Ishikawa (cell line): ENCODE results near the gene ANKS6.
A peak's percentile ranks its signal among the peaks of the same experiment; 100 is the strongest.

ENCODE experiments used
- CEBPB ChIP-seq: IDR thresholded peaks from 2 replicates; pipeline ENCODE4 v1.6.1; 2012
- CREB1 ChIP-seq: IDR thresholded peaks from 2 replicates; pipeline ENCODE4 v1.6.1; 2012; ENCODE audit warnings: low read depth
- EGR1 ChIP-seq: IDR thresholded peaks from 2 replicates; pipeline ENCODE4 v1.6.1; 2012
- EP300 ChIP-seq: IDR thresholded peaks from 2 replicates; pipeline ENCODE4 v1.6.1; 2012; ENCODE audit warnings: borderline replicate concordance
- FOXM1 ChIP-seq: IDR thresholded peaks from 2 replicates; pipeline ENCODE4 v1.6.1; 2012; ENCODE audit warnings: low read depth, borderline replicate concordance
- NFIC ChIP-seq: IDR thresholded peaks from 2 replicates; pipeline ENCODE4 v1.6.1; 2012
- RAD21 ChIP-seq: IDR thresholded peaks from 2 replicates; pipeline ENCODE4 v1.6.1; 2012; ENCODE audit warnings: low read depth
- TAF1 ChIP-seq: IDR thresholded peaks from 2 replicates; pipeline ENCODE4 v1.6.1; 2012; ENCODE audit warnings: low read depth, mild to moderate bottlenecking
- TCF12 ChIP-seq: IDR thresholded peaks from 2 replicates; pipeline ENCODE4 v1.6.1; 2012; ENCODE audit warnings: low read depth
- TEAD4 ChIP-seq: IDR thresholded peaks from 2 replicates; pipeline ENCODE4 v1.6.1; 2012
- YY1 ChIP-seq: IDR thresholded peaks from 2 replicates; pipeline ENCODE4 v1.6.1; 2012; ENCODE audit warnings: low read depth
- ZBTB7A ChIP-seq: IDR thresholded peaks from 2 replicates; pipeline ENCODE4 v1.6.1; 2012; ENCODE audit warnings: low read depth
- TF ChIP-seq, protein P1 (sequence below): IDR thresholded peaks from 2 replicates; pipeline ENCODE4 v1.6.1; 2012
- TF ChIP-seq, protein P2 (sequence below): IDR thresholded peaks from 2 replicates; pipeline ENCODE4 v1.6.1; 2012
- TF ChIP-seq, protein P3 (sequence below): IDR thresholded peaks from 2 replicates; pipeline ENCODE4 v1.6.1; 2012; ENCODE audit warnings: low read depth, mild to moderate bottlenecking

Gene ANKS6

DNA sequence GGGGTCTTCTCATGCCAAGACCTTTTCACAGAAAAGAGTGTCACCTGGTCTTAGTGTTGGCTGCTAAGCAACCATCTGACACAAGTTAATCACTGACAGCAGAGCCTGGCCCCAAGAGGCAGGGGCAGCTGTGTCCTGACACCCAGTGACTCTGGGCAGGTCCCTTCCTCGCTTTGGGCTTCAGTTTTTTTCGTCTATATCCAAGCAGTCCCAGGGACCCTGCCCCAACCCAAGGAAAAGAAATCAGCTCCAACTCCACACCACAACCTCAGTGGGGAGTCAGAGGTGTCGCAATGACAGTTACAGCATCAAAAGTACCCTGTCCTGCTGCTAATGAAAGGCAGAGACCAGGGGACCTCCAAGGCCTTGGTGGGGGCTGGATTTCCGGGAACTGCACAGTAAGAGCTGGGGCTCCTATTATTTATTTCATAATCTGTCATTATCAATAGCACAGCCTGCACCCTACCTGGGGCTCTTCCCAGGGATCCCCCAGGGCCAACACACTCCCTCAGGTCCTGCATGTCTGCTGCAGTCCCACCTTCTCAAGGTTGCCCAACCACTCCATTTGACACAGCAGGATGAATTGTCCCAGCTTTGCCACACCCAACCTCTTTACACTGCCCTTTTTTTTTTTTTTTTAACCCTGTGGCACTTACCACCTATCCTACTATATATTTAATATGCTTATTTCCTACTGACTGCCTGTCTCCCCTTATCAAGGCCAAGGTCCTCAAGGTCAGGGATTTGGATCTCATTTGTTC is 9.4 kb downstream of the ANKS6 start:
- TF ChIP-seq, protein P1, sequence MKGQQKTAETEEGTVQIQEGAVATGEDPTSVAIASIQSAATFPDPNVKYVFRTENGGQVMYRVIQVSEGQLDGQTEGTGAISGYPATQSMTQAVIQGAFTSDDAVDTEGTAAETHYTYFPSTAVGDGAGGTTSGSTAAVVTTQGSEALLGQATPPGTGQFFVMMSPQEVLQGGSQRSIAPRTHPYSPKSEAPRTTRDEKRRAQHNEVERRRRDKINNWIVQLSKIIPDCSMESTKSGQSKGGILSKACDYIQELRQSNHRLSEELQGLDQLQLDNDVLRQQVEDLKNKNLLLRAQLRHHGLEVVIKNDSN: no peak
- TF ChIP-seq EP300 (no peak), ZBTB7A (no peak), TAF1 (no peak), CEBPB (no peak), YY1 (no peak), TEAD4 (no peak), RAD21 (no peak), TCF12 (no peak), NFIC (no peak), EGR1 (no peak), FOXM1 (no peak), CREB1 (no peak)
- TF ChIP-seq, protein P2, sequence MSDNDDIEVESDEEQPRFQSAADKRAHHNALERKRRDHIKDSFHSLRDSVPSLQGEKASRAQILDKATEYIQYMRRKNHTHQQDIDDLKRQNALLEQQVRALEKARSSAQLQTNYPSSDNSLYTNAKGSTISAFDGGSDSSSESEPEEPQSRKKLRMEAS: no peak
- TF ChIP-seq, protein P3, sequence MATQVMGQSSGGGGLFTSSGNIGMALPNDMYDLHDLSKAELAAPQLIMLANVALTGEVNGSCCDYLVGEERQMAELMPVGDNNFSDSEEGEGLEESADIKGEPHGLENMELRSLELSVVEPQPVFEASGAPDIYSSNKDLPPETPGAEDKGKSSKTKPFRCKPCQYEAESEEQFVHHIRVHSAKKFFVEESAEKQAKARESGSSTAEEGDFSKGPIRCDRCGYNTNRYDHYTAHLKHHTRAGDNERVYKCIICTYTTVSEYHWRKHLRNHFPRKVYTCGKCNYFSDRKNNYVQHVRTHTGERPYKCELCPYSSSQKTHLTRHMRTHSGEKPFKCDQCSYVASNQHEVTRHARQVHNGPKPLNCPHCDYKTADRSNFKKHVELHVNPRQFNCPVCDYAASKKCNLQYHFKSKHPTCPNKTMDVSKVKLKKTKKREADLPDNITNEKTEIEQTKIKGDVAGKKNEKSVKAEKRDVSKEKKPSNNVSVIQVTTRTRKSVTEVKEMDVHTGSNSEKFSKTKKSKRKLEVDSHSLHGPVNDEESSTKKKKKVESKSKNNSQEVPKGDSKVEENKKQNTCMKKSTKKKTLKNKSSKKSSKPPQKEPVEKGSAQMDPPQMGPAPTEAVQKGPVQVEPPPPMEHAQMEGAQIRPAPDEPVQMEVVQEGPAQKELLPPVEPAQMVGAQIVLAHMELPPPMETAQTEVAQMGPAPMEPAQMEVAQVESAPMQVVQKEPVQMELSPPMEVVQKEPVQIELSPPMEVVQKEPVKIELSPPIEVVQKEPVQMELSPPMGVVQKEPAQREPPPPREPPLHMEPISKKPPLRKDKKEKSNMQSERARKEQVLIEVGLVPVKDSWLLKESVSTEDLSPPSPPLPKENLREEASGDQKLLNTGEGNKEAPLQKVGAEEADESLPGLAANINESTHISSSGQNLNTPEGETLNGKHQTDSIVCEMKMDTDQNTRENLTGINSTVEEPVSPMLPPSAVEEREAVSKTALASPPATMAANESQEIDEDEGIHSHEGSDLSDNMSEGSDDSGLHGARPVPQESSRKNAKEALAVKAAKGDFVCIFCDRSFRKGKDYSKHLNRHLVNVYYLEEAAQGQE: no peak

DNA sequence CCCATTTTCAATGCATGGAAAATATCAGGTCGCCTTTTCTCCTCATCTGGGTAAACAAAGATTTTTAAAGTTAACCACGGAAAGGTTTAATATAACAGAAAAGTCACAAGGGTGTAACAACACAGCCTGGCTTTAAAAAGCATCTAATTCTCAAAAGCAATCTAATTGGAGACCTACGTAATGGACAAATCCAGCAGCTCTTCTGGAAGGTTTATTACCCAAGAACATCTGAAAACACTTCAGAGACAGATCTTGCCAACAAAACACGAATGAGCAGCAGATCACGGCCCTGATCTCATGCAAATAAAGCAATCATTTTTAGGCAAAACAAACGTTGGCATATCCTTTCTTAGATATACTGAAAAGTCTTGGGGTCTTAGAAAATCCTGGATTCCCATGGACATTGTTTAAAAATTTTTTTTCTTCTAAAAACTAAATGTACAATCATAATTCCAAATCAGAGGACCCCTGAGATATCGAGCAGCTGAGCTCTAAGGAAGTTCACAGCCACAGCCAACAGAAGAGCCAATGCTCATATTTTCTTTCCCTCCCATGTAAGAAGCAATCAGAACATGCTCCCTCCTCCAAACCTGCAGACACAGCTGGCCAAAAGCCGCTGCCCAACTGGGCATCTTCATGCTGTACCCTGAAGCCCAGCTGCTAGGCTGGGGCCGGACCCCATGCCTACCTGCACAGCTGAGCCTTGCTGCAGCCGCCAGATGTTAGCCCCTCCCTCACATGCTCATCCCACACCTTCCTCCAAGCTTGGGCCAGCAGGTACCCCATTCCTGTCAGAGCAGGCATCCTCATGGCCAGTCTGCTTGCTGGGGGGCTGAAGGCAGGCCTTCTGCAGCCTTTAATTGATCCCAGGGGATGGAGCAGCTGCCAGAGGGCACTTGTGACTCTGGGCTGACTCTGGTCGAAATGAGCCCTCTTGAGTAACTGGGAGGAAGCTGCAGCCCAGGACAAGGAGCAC is 11.2 kb downstream of the ANKS6 start:
- no peak for TF ChIP-seq FOXM1
- no peak for TF ChIP-seq YY1
- no peak for TF ChIP-seq CREB1
- no peak for TF ChIP-seq ZBTB7A
- TF ChIP-seq, protein P3: no peak
- TF ChIP-seq TEAD4: no peak
- TF ChIP-seq CEBPB: no peak
- TF ChIP-seq RAD21: no peak
- no peak for TF ChIP-seq TCF12
- no peak for TF ChIP-seq TAF1

DNA sequence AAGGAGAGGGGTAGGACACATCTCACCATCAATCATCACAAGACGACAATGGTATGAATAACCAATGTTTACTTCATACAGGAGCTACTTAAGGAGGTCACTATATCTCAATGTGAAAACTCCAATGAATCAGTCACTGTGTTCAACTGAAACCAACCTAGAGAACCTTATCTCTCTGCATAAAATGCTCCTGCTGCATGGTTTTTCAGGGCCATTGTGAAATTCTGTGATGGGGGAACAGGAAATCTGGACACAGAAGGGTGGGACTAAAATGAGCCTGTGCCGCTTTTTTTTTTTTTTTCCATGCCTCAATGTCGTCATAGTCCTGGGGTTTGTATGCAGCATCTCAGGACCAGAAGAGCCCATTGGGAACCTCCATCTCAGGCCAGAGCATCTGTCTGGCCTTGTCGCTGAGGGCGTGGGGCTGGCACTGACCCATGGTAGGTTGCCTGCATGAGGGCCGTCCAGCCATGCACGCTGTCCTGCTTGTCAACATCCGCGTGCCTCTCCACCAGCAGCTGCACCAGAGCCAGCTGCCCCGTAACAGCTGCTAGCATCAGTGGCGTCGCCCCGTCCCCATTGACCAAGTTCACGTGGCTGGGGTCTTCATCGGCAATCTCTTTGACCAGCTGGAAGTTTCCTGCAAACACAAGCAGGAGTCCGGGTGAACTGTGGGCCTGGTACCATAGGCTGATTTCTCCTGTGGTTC is 12.7 kb downstream of the ANKS6 start:
- no peak for TF ChIP-seq TAF1
- no peak for TF ChIP-seq NFIC
- no peak for TF ChIP-seq TCF12

DNA sequence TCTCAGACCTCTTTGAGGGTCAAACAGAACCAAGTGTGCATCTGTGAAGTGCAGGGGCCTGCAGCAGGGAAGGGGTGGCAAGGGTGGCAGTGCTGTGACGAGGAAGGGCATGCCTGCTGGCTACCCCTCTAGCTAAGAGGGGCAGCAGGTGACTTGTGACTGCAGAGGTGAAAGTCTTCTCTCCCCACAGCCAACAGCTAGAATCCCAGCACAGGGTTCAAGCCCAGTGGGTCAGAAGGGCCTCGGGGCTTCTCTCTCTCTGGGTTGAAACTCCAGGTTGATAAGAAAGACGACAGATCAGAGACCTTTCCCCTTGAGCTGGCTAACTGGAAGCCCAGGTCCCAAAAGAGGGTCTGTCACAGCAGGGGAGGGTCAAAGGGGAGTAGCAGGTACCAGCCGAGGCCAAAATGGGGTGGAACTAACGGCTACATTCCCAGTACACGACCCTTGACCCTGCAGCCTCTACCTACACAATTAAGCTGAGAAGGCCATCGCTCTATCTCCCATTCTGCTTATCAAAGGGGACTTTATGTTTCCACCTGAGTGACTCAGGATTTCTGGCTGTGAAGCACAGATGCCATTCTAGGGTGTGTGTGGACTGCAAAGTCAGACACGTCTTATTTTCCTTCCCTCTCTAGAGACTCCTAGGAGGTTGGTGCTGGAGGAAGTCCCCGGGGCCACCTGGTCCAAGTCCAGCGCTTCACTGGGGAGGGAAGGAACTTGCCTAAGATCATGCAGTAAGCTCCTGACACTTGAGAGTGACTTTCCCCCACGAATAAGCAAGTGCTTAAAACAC is 14.6 kb downstream of the ANKS6 start:
- no peak; the same call in 1 of the 2 replicates for TF ChIP-seq YY1
- no peak for TF ChIP-seq EGR1
- TF ChIP-seq EP300: peak; percentile 58; the same call in 1 of the 2 replicates
- no peak for TF ChIP-seq CEBPB
- no peak for TF ChIP-seq FOXM1
- peak; percentile 62 for TF ChIP-seq TEAD4
- TF ChIP-seq TCF12: peak; percentile 38; the same call in 1 of the 2 replicates
- TF ChIP-seq, protein P1: no peak
- TF ChIP-seq CREB1: no peak
- TF ChIP-seq, protein P2: no peak
- TF ChIP-seq RAD21: no peak
- 0 out of 2 replicates have a peak, but pooled peaks have one; percentile 26 for TF ChIP-seq NFIC
- 0 out of 2 replicates have a peak, but pooled peaks have one; percentile 43 for TF ChIP-seq ZBTB7A
- no peak for TF ChIP-seq TAF1
- TF ChIP-seq, protein P3: no peak
